DOHH2 (cell line): ENCODE data around the gene SLC29A1.

Experiments used
- H3F3A ChIP-seq: fragments of 200-600 bp; sonication (generic), shearing (Covaris generic); 2 replicates; pipeline ENCODE4 v1.6.0; 2016; ENCODE audit warnings: antibody characterized with exemption, mild to moderate bottlenecking; ENCODE audit not compliant: control insufficient read depth, insufficient read depth
- H3K27ac ChIP-seq: fragments of 200-600 bp; sonication (generic); 2 replicates; pipeline ENCODE4 v1.5.1; 2014; ENCODE audit warnings: low read depth, mild to moderate bottlenecking, low read length, moderate library complexity
- H3K27me3 ChIP-seq: fragments of 200-600 bp; sonication (generic); 2 replicates; pipeline ENCODE4 v1.6.1; 2014; ENCODE audit warnings: mild to moderate bottlenecking, low read length, mixed read lengths; ENCODE audit not compliant: control insufficient read depth
- H3K36me3 ChIP-seq: fragments of 200-600 bp; sonication (generic); 2 replicates; pipeline ENCODE4 v1.6.1; 2014; ENCODE audit warnings: mild to moderate bottlenecking, low read length, moderate library complexity, mixed read lengths; ENCODE audit not compliant: control insufficient read depth
- H3K4me1 ChIP-seq: fragments of 200-600 bp; sonication (generic); 2 replicates; pipeline ENCODE4 v1.6.1; 2014; ENCODE audit warnings: mild to moderate bottlenecking, low read length, mixed read lengths; ENCODE audit not compliant: control insufficient read depth
- H3K4me2 ChIP-seq: fragments of 200-600 bp; sonication (generic); 2 replicates; pipeline ENCODE4 v1.6.0; 2014; ENCODE audit warnings: mild to moderate bottlenecking, low read length, moderate library complexity
- H3K4me3 ChIP-seq: fragments of 200-600 bp; sonication (generic); 2 replicates; pipeline ENCODE4 v1.5.1; 2014; ENCODE audit warnings: mild to moderate bottlenecking, low read length, mixed read lengths
- H3K79me2 ChIP-seq: fragments of 200-600 bp; sonication (generic); 2 replicates; pipeline ENCODE4 v1.6.1; 2014; ENCODE audit warnings: mild to moderate bottlenecking, low read length, mixed read lengths; ENCODE audit not compliant: control insufficient read depth
- H3K9me2 ChIP-seq: fragments of 200-600 bp; sonication (generic); replicated peaks from 2 replicates; pipeline ENCODE4 v1.6.1; 2014; ENCODE audit warnings: mild to moderate bottlenecking, low read length, mixed read lengths; ENCODE audit not compliant: control insufficient read depth
- H3K9me3 ChIP-seq: fragments of 200-600 bp; sonication (generic); 2 replicates; pipeline ENCODE4 v1.6.1; 2014; ENCODE audit warnings: antibody characterized with exemption, low read length, mixed read lengths; ENCODE audit not compliant: control insufficient read depth, insufficient read depth
- H4K20me1 ChIP-seq: fragments of 200-600 bp; sonication (generic); 2 replicates; pipeline ENCODE4 v1.6.0; 2014; ENCODE audit warnings: low read depth, mild to moderate bottlenecking, antibody characterized with exemption, low read length, moderate library complexity; ENCODE audit not compliant: control insufficient read depth, insufficient read depth
- CTCF ChIP-seq: fragments of 200-600 bp; sonication (generic); IDR thresholded peaks from one replicate; pipeline ENCODE4 v1.5.1; 2014; ENCODE audit warnings: antibody characterized with exemption, mild to moderate bottlenecking, low read depth, low read length; ENCODE audit not compliant: poor library complexity, severe bottlenecking
- EZH2phosphoT487 ChIP-seq: fragments of 200-600 bp; sonication (generic); IDR thresholded peaks from 2 replicates; pipeline ENCODE4 v1.6.1; 2017; ENCODE audit warnings: borderline replicate concordance, mild to moderate bottlenecking, antibody characterized with exemption, low read length, moderate library complexity, mixed read lengths

The SLC29A1 gene

GRCh38 chr6:44263354-44264100 is 40.1 kb downstream of the SLC29A1 start:
- no peak for TF ChIP-seq CTCF
- TF ChIP-seq EZH2phosphoT487 = no peak
- Histone ChIP-seq H3K9me3 (no peaks in the 10 kb centered on the region), H3K4me3 (peak overlapping the region; percentile 86), H3K27ac (peak overlapping the region; percentile 93), H3K36me3 (peaks cover 61% of the 10 kb centered on the region), H3K27me3 (peaks cover 5% of the 10 kb centered on the region), H3F3A (peaks cover 18% of the 10 kb centered on the region), H3K4me2 (peak overlapping the region; percentile 90), H3K9me2 (no peaks in the 10 kb centered on the region), H3K4me1 (peaks cover 67% of the 10 kb centered on the region), H4K20me1 (no peaks in the 10 kb centered on the region), H3K79me2 (peaks cover 42% of the 10 kb centered on the region)

- Histone ChIP-seq H3K27me3 (peaks cover 13% of the 10 kb centered on the region), H3K36me3 (peaks cover 53% of the 10 kb centered on the region), H4K20me1 (no peaks in the 10 kb centered on the region), H3K4me2 (peak overlapping the region; percentile 90), H3K9me3 (no peaks in the 10 kb centered on the region), H3K4me1 (peaks cover 62% of the 10 kb centered on the region), H3K9me2 (no peaks in the 10 kb centered on the region), H3K79me2 (peaks cover 42% of the 10 kb centered on the region), H3K4me3 (peak overlapping the region; percentile 86), H3K27ac (peak overlapping the region; percentile 93), H3F3A (peaks cover 15% of the 10 kb centered on the region)
- TF ChIP-seq CTCF (no peak), EZH2phosphoT487 (no peak)
Measured at GRCh38 chr6:44264154-44265006, 41.0 kb downstream of the SLC29A1 start.

- H3K36me3 ChIP-seq = peaks cover 46% of the 10 kb centered on the region
- no peaks in the 10 kb centered on the region for H4K20me1 ChIP-seq
- H3F3A ChIP-seq = peaks cover 22% of the 10 kb centered on the region
- no peaks in the 10 kb centered on the region for H3K9me2 ChIP-seq
- H3K9me3 ChIP-seq = no peaks in the 10 kb centered on the region
- TF ChIP-seq CTCF = peak; percentile 81
- TF ChIP-seq EZH2phosphoT487 = no peak
- H3K4me1 ChIP-seq = peaks cover 70% of the 10 kb centered on the region
- H3K27ac ChIP-seq = peak within 1 kb of the TSS; percentile 93
- peaks cover 42% of the 10 kb centered on the region for H3K79me2 ChIP-seq
- H3K4me3 ChIP-seq = peak within 1 kb of the TSS; percentile 86
- H3K27me3 ChIP-seq = peaks cover 21% of the 10 kb centered on the region
- H3K4me2 ChIP-seq = peak within 1 kb of the TSS; percentile 90
Measured at GRCh38 chr6:44265007-44265721, 41.8 kb downstream of the SLC29A1 start, which contains the start of gene NFKBIE. Gene NFKBIE, minus strand, starts transcription at chr6:44265551. Its CDS starts 205 bp downstream, at chr6:44265346.
